GM12878 (cell line): ENCODE data around the gene ADGRA3.
A peak's percentile ranks its signal among the peaks of the same experiment; 100 is the strongest.

Source experiments
- EP300 ChIP-seq, 2 experiments: fragments of 150-350 bp in 1 of 2; IDR thresholded peaks; 2 replicates each; pipeline ENCODE4 v1.6.1; 2011 to 2012; ENCODE audit warnings: low read depth in 2 of 2, low read length in 2 of 2, borderline replicate concordance in 1 of 2, improper control_type of control experiment in 1 of 2, inconsistent platforms in 1 of 2; ENCODE audit not compliant: control insufficient read depth in 1 of 2
- RCOR1 ChIP-seq: conservative IDR thresholded peaks from 2 replicates; pipeline ENCODE4 v1.6.1; 2012; ENCODE audit warnings: low read depth, low read length, improper control_type of control experiment
- TAF1 ChIP-seq: IDR thresholded peaks from 2 replicates; pipeline ENCODE4 v1.6.1; 2011; ENCODE audit warnings: mild to moderate bottlenecking, low read depth, low read length, borderline replicate concordance

- peak; percentile 62 to 78 for TF ChIP-seq EP300 (IDR thresholded peaks at IDR 0.05; ENCODE audit: borderline replicate concordance in 1 of 2, control insufficient read depth in 1 of 2, low read depth in 2 of 2, low read length in 2 of 2)
- no peak for TF ChIP-seq RCOR1
- no peak for TF ChIP-seq TAF1
Measured at GRCh38 chr4:22483551-22483981, 32.3 kb downstream of the ADGRA3 start.
